Stimulated activated naive CD4-positive, alpha-beta T cell treated with Interleukin-2 at 50 U/mL for 16 hours (primary cell): ENCODE results near the gene RBMY1A1.
"Not testable (repeated sequence)": the region's sequence is repeated elsewhere in the genome, so short reads cannot be mapped to it uniquely, and the experiment has no call there.

ENCODE experiments used
- DNase-seq: peaks from one replicate; lab custom pipeline; 2025; lab: John Stamatoyannopoulos, UW

RBMY1A1 gene

GRCh38 chrY:21534579-21534978 lies at the start of gene RBMY1A1:
Gene RBMY1A1 (plus strand): TSS chrY:21534879. CDS start chrY:21536892, 2,013 bp downstream.
- not testable (repeated sequence) for DNase-seq

- DNase-seq, result not testable (repeated sequence)
These were observed 23.6 kb upstream of the RBMY1A1 start, which contains the start of gene RBMY1B for GRCh38 chrY:21511038-21511437. Gene RBMY1B (plus strand): TSS chrY:21511338. CDS start chrY:21513351, 2,013 bp downstream.

DNA sequence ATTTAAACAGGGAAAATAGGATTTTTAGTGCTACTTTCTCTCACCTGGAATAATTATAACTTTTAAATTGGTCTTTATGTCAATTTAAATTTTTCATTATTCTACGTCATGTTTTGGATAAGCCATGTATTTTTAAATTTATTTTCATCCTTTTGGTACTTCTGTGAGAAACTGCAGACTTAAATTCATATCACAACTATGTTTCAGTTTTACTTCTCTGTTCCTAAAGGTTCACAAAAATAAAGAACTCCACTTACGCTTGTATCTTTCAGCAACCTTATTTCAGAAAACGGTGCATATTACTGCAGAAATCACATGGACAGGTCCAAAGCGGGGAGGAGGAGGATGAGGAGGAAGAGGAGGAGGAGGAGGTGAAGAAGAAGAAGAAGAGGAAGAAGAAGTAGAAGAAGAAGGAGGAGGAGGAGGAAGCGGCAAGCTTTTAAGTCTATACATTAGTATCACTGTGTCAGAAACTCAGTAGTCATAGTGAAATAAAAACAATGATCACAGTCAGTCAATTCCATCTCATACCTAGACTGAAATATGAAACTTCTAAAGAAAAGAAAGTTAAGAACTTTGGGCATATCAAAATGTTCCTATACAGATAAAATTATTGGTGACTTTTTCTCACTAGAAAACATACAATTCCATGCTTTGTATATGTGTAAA lies 24.8 kb downstream of the RBMY1A1 start:
- DNase-seq, result not testable (repeated sequence)

DNA sequence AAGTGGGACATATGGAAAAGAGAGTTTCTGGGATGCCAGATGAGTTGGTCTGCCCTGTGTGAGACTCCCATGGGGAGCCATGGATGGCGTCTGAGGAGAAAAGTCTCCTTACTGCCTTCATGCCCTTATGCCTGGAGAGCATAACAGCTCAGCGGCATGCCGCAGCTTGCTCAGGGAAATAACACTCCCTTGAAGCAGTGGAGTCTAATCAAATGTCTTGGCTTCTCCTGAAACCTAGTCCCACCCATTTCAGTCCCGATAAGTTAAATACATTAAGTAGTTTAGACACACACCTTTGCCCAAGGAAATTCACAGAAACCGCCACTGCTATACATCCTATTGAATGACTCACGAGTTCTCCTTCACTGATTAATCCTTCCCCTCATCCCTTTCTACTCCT lies 50.8 kb downstream of the RBMY1A1 start:
- no peak for DNase-seq

DNA sequence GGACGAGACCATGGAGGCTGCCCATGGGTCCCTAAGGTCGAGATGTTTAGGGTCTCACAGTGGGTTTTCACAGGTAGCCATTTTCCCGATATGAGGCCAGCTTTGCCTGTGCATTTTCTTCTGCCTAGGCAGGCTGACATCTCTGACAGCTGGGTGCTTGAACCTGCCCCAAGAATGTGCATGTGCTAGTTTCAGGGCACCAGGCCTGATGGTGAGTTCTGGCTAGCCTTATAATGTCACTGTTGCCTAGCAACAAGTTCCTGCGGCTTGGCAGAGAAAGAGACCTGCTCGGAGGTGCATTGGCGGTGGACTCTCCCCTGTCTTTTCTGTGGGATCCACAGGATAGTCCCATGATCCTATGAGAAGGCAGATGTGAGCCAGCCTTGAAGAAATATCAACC lies 51.8 kb downstream of the RBMY1A1 start:
- not testable (repeated sequence) for DNase-seq

DNA sequence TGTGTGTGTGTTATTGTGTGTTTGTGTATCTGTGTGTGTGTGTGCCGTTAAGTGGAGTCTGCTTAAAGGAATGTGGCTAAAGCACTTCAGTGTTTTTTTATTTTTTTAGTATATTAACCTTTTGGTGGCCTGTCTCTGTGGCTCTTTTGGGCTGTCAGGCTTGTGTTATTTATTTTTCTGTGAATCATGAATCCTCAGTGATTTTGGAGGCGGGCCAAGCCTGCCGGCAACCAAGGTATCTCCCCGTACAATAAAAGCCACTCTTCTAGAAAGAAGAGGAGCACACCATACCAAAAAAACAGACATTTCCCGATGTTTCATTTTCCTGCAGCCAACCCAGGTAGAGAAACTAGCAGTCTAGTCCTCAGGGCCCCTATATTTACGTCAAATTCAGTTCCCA lies 57.4 kb downstream of the RBMY1A1 start:
- no peak for DNase-seq

- not testable (repeated sequence) for DNase-seq
These were observed 61.6 kb downstream of the RBMY1A1 start for GRCh38 chrY:21596287-21596686.
